Lower leg skin (tissue), 4 donors: Measurements from ENCODE around the gene BACE1-AS. TPM values are rescaled to one million over a fixed set of nuclear protein-coding genes. Genes with fewer than 3 reads are reported as not detected.

Source experiments
- DNase-seq, 2 donors: peaks; one replicate each; pipeline ENCODE4 v3.0.0-alpha.2; 2019; ENCODE audit warnings: low spot score in 2 of 2
- H3K4me3 ChIP-seq: fragments of 200-600 bp; sonication (generic); 2 replicates; pipeline ENCODE4 v1.5.1; 2017; ENCODE audit warnings: mild to moderate bottlenecking, low read depth; ENCODE audit not compliant: poor library complexity, severe bottlenecking
- POLR2A ChIP-seq, 2 donors: fragments of 450-650 bp; IDR thresholded peaks; one replicate each; pipeline ENCODE4 v1.6.1; 2016 to 2017; ENCODE audit warnings: antibody characterized with exemption in 2 of 2, mild to moderate bottlenecking in 1 of 2, moderate library complexity in 1 of 2
- WGBS, 2 donors: methylation state at CpG; one replicate each; pipeline ENCODE4 v1.1.5; 2018; 5-methylcytosine and 5-hydroxymethylcytosine counted together
- intact Hi-C: fragments of 100-400 bp; cut with DNase I; formaldehyde crosslinking; loops from one replicate; pipeline ENCODE4 v1.15.0; 2023; ENCODE audit warnings: low total_unique reads
- total RNA-seq, 4 donors: library from RNA; depleted of rRNA; stranded (reverse); fragments of >200 nt; gene quantifications; one replicate each; pipeline ENCODE4 v1.1.0, GENCODE V29; 2016
- TF ChIP-seq, protein P1 (sequence below), 3 donors: fragments of 450-650 bp; IDR thresholded peaks; one replicate each; pipeline ENCODE4 v1.5.1; 2016; ENCODE audit warnings: antibody characterized with exemption in 3 of 3, mild to moderate bottlenecking in 3 of 3, moderate library complexity in 2 of 3

The BACE1-AS gene
- total RNA-seq, 4 donors from 2014 or later = 2.7 to 5.8 (median 4.2) TPM

DNA sequence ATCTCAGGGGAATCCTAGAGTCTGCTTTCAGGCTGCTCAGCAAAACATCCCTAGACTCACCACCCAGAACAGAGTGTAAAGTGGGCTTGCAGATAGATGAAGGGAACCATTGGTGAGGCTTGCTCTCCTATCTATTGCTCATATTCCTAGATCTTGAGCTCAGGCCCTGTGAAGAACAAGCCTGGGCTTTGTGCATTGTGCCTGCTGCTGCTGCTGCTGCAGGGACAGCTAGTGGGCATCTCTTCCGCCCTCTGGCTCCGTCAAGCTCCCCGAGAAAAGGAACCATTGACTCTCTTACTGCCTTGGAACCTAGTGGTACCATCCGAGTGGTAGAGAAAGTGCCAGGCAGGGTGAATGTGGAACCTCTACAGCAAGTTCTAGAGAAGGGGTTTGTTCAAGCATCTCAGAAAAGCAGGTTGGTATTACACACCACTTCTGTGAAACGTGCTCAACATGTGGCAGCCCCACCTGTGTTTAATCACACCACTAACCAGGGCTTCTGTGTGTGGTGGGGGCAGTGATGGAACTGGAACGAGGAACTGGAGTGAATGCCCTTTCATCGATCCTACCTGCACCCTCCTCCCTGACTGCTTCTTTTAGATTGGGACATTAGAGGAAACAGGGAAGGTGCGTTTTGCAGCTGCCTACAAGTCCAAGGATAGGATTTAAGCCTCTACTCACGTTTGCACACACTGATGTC lies 4.4 kb downstream of the BACE1-AS start:
- intact Hi-C loops = no loop called here
- H3K4me3 ChIP-seq = no peak overlapping the region
- TF ChIP-seq POLR2A (IDR thresholded peaks at IDR 0.05) = no peak
- TF ChIP-seq, protein P1, sequence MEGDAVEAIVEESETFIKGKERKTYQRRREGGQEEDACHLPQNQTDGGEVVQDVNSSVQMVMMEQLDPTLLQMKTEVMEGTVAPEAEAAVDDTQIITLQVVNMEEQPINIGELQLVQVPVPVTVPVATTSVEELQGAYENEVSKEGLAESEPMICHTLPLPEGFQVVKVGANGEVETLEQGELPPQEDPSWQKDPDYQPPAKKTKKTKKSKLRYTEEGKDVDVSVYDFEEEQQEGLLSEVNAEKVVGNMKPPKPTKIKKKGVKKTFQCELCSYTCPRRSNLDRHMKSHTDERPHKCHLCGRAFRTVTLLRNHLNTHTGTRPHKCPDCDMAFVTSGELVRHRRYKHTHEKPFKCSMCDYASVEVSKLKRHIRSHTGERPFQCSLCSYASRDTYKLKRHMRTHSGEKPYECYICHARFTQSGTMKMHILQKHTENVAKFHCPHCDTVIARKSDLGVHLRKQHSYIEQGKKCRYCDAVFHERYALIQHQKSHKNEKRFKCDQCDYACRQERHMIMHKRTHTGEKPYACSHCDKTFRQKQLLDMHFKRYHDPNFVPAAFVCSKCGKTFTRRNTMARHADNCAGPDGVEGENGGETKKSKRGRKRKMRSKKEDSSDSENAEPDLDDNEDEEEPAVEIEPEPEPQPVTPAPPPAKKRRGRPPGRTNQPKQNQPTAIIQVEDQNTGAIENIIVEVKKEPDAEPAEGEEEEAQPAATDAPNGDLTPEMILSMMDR (IDR thresholded peaks at IDR 0.05) = no peak
- no peak for DNase-seq
- 76 to 80% methylated on average over 9 of the region's 9 CpGs for WGBS, 2 donors

DNA sequence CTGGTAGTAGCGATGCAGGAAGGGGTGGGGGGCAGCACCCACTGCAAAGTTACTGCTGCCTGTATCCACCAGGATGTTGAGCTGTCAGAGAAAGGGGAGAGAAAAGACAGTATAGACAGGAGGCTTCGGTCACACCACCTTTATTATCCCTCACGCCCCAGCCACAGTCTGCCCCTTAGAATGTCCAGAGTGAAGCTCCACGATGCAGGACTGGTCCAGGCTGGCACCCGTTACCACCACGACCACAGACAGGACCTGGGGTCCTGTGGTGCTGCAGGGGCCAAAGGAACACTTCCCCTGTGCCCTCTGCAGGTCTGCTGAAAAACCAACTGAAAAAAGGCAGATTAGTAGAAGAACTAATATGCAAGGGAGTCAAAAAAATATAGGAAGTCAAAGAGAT lies 5.7 kb downstream of the BACE1-AS start:
- no peak for TF ChIP-seq POLR2A (IDR thresholded peaks at IDR 0.05)
- TF ChIP-seq, protein P1 (IDR thresholded peaks at IDR 0.05) = no peak
- intact Hi-C loops = no loop called here
- H3K4me3 ChIP-seq = no peak overlapping the region
- peak in 1 of 2 donors; percentile 62 for DNase-seq
- 89 to 93% methylated on average over 6 of the region's 6 CpGs for WGBS, 2 donors

DNA sequence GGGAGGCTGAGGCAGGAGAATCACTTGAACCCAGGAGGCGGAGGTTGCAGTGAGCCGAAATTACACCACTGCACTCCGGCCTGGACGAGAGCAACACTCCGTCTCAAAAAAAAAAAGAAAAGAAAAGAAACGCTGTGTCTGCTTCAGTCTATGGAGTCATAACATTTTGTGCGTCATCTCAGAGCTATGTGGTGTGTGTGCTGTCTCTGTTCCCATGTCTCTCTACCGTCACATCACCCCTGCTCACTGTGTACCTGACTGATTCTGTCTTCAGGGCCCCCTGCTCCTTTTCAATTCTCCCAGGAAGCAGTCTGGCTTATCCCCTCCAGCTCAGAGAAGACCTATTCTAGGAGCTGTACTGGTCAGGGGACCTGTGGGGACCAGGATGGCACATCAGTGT lies 7.0 kb downstream of the BACE1-AS start:
- no peak for TF ChIP-seq POLR2A (IDR thresholded peaks at IDR 0.05)
- TF ChIP-seq, protein P1 (IDR thresholded peaks at IDR 0.05) = no peak
- 93 to 94% methylated on average over 8 of the region's 8 CpGs for WGBS, 2 donors
- intact Hi-C loops = no loop called here

DNA sequence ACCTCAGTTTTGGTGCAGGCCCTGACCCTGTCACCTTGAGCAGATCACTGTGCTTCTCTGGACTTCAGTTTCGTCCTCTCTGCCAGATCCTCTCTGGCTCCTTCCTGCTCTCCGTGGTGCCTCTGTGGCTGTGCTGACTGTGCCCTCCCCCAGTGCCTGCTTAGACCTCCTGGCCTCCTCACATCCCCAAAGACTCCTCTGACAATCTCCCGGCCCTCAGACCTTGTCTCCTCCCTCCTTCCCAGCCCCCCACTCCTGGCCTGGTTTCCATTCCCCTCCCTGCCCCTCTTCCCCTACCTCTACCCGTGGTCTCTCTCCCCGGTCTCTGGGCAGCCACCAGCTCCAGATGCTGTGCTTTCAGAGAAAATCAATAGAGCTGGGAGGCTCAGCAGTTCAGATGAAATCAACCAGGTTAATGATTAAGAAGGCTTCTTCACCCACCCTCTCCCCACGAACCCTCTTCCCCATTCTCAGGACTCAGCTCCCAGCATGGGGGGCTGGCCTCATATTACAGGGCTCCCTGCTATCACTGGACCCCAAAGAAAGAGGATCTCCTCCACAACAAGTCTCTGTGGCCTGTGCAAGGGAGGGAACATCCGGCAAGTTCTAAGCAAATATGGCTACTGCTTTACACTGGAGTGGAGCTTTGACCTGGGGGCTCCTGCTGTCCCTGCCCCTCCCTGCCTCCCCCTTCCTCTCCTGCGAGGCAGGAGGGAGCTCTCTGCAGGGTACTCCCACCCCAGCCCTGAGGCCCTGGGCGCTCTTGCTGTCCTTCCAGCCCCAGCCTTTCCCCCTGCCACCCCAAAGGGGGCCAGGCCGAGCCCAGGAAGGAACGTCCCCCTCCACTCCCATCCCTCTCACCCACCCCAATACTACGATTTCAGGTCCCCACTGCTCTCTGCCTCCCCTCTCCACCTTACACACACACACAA lies 8.5 kb downstream of the BACE1-AS start:
- intact Hi-C loops = no loop called here
- WGBS, 2 donors = 67 to 70% methylated on average over 12 of the region's 12 CpGs
- DNase-seq = no peak
- no peak overlapping the region for H3K4me3 ChIP-seq
- TF ChIP-seq, protein P1 (IDR thresholded peaks at IDR 0.05) = no peak
- no peak for TF ChIP-seq POLR2A (IDR thresholded peaks at IDR 0.05)

More for the DNA sequence above, 7.0 kb downstream of the BACE1-AS start:
- H3K4me3 ChIP-seq = no peak overlapping the region
- DNase-seq = no peak

DNA sequence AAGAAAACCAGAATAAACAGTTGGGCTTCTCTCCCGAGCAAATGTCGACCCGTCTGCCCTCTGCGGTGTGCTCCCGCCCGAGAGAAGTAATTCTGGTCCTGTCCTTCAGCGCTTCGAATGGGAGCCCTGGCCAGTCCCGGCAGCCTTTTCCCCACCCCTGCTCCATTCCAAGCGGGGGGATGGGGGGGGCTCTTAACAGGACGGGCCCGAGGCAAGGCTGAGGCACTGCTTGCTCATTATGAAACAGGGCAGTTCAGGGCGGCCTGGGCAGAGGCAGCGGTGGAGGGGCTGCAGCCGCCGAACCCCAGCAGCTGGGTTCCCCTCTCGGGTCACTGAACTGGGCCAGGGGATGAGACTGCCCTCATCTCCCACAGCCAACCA lies 9.1 kb downstream of the BACE1-AS start:
- TF ChIP-seq, protein P1 (IDR thresholded peaks at IDR 0.05) = no peak
- TF ChIP-seq POLR2A (IDR thresholded peaks at IDR 0.05) = no peak
- H3K4me3 ChIP-seq = no peak overlapping the region
- intact Hi-C loops = no loop called here
- DNase-seq = no peak
- WGBS, 2 donors = 21 to 59% methylated on average over 17 of the region's 17 CpGs
